CD4-positive, alpha-beta T cell treated with Interleukin-17A for 4 hours (primary cell): ENCODE measurements around the gene SORT1.

Experiments
- DNase-seq: peaks from one replicate; pipeline ENCODE4 v3.0.0-alpha.2; 2020; ENCODE audit warnings: mixed read lengths

The SORT1 gene

DNA sequence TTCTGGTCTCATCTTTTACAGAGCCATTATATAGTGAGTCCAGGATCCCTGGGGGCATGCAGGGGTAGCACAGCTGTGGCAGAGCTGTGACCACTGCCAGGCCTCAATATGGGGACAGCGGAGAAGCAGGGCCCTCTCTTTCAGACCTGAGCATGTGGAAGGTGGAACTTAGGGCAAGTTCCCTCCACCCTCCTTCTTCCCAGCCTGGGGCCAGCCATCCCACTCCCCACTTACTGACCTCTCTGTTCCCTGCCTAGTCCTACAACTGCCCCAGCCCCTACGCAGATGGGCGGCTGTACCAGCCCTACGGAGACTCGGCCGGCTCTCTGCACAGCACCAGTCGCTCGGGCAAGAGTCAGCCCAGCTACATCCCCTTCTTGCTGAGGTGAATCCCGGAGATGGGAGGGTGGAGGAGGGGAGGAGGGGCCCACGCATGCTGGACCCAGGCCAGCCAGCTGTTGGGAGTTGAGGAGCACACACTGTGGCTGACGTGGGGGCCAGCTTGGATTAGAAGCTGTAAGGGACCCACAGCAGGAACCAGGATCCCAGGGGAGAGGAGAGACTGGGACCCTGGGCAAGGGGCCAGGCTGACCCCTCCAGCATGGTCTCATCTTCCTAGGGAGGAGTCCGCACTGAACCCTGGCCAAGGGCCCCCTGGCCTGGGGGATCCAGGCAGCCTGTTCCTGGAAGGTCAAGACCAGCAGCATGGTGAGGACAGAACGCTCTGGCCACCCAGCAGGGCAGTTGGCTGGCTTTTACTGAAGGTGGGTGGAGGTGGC, 125.5 kb downstream of the SORT1 start:
- no peak for DNase-seq

GRCh38 chr1:109271458-109271857, 126.3 kb downstream of the SORT1 start:
- no peak for DNase-seq

GRCh38 chr1:109270623-109271317, 126.9 kb downstream of the SORT1 start:
- DNase-seq, result no peak

DNA sequence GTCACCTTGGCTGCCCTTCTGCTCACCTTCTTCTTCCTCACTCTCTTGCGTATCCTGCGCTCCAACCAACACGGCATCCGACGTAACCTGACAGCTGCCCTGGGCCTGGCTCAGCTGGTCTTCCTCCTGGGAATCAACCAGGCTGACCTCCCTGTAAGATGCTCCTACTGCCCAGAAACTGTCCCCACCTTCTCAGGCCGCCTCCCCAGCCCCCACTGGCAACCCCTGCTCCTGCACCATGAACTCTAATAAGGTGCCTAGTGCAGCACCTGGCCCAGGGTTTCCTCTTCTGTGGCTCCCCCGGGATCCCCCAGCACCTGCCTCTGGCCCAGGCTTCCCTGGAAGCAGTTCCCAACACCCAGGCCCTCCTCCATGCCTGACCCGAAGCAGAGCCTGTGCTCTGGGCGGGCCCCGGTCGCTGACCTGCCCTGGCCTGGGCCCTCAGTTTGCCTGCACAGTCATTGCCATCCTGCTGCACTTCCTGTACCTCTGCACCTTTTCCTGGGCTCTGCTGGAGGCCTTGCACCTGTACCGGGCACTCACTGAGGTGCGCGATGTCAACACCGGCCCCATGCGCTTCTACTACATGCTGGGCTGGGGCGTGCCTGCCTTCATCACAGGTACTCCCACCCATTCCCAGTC, 127.6 kb downstream of the SORT1 start:
- DNase-seq, result no peak

GRCh38 chr1:109269212-109269980, 128.3 kb downstream of the SORT1 start:
- DNase-seq, result no peak

DNA sequence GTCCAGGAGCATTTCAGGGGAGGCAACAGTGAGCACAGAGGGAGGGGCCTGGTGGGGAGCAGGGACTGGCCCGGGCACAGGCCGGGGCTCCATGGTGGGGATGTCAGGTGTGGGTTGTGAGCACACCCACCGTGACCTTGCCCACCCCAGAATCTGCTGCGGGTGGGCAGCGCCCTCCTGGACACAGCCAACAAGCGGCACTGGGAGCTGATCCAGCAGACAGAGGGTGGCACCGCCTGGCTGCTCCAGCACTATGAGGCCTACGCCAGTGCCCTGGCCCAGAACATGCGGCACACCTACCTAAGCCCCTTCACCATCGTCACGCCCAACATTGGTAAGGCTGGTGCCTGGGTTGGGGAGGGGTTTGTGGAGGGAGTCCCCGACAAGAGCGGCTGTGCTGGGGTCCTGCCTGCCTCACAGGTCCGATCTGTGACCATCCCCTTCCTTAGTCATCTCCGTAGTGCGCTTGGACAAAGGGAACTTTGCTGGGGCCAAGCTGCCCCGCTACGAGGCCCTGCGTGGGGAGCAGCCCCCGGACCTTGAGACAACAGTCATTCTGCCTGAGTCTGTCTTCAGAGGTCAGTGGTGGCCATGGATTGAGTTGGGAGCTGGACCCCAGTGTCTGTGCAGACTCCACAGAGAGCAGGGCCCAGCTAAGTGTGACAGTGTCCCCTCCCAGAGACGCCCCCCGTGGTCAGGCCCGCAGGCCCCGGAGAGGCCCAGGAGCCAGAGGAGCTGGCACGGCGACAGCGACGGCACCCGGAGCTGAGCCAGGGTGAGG, 129.1 kb downstream of the SORT1 start:
- DNase-seq, result no peak

DNA sequence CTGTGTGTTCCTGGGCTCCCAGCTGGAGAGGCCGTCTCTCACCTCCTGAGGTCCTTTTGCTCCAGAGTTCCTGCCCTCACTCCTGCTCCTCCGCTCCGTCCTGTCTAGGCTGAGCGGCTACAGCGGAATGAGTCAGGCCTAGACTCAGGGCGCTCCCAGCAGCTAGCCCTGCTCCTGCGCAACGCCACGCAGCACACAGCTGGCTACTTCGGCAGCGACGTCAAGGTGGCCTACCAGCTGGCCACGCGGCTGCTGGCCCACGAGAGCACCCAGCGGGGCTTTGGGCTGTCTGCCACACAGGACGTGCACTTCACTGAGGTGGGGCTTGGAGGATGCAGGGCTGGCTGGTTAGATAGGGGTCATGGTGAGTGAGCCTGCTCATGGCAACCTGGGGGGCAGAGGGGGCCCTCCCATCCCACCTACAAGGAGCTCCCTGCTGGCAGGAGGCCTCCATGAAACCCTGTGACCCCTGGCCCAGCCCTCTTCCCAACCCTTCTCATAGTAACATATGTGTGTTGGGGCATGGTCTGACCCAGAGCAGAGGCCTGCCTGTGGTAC, 129.9 kb downstream of the SORT1 start:
- no peak for DNase-seq

- no peak for DNase-seq
These were observed 130.8 kb downstream of the SORT1 start for GRCh38 chr1:109266965-109267364.

- no peak for DNase-seq
These were observed 131.9 kb downstream of the SORT1 start for GRCh38 chr1:109265741-109266330.

GRCh38 chr1:109265016-109265415, 132.7 kb downstream of the SORT1 start:
- no peak for DNase-seq

DNA sequence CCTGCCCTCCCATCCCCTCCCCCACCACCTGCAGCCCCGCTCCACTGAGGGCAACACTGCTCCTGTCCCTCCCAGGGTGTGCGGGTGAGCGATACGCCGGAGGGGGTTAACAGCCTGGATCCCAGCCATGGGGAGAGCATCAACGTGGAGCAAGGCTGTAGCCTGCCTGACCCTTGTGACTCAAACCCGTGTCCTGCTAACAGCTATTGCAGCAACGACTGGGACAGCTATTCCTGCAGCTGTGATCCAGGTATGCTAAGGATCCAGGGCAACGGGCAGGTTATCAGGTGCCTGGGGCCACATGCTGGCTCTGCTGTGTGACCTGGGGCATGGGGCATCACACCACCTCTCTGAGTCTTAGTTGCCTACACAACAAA, 133.4 kb downstream of the SORT1 start:
- no peak for DNase-seq

DNA sequence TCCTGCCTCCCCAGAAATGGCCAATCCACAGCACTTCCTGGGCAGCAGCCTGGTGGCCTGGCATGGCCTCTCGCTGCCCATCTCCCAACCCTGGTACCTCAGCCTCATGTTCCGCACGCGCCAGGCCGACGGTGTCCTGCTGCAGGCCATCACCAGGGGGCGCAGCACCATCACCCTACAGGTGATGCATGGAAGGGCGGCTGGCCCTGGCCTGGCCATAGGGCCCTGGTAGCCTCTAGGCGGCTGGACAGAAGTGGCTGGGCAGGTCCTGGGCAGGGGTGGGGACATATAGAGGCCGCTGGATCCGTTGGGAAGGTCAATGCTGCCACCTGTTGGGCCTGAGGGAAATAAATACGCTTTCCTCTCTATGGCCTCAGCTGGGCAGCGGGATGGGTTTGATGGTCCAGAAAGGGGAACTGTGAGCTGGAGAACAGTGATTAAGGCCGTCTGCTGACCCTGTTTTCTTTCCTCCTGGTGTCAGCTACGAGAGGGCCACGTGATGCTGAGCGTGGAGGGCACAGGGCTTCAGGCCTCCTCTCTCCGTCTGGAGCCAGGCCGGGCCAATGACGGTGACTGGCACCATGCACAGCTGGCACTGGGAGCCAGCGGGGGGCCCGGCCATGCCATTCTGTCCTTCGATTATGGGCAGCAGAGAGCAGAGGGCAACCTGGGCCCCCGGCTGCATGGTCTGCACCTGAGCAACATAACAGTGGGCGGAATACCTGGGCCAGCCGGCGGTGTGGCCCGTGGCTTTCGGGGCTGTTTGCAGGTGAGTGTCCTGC, 133.9 kb downstream of the SORT1 start:
- DNase-seq, result peak; percentile 83

DNA sequence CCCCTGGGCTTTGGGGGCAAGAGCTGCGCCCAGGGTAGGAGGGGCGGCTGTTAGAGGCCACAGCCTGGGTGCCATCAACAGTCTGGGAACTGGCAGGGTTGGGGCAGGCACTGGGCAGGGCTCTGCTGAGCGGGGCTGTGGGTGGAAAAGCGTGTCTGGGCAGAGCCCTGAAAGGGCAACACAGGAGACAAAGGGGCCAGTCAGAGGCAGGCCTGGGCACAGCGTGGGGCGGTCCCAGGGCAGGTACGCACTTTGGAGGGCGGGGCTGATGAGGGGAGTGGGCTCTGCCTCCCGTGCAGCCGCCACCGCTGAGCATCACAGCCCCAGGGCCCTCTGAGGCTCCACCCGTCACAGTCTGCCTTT, 134.5 kb downstream of the SORT1 start:
- no peak for DNase-seq

- no peak for DNase-seq
These were observed 135.3 kb downstream of the SORT1 start for GRCh38 chr1:109262231-109263055.

- DNase-seq, result no peak
These were observed 136.1 kb downstream of the SORT1 start for GRCh38 chr1:109261578-109261977.

DNA sequence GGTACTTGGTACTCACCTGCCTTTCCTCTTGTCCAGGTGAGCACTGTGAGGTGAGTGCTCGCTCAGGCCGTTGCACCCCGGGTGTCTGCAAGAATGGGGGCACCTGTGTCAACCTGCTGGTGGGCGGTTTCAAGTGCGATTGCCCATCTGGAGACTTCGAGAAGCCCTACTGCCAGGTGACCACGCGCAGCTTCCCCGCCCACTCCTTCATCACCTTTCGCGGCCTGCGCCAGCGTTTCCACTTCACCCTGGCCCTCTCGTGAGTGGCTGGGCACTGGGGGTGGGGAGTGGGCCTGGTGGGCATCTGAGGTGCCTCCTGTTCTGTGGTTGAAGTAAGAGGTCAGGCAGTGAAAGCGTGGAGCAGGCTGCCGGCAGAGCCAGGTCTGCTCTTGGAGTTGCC, 136.7 kb downstream of the SORT1 start:
- no peak for DNase-seq

GRCh38 chr1:109259674-109260557, 137.8 kb downstream of the SORT1 start:
- no peak for DNase-seq
